K562 (cell line): Measurements from ENCODE around the gene NMNAT2. TPM values are rescaled to one million over a fixed set of nuclear protein-coding genes. Genes with fewer than 3 reads are reported as not detected.

Experiments
- ARID1B ChIP-seq: fragments of 450-650 bp; IDR thresholded peaks from 2 replicates; pipeline ENCODE4 v1.6.1; 2016; ENCODE audit warnings: antibody characterized with exemption, mild to moderate bottlenecking, inconsistent platforms
- CHD7 ChIP-seq: fragments of 200-600 bp; sonication (generic); IDR thresholded peaks from one replicate; pipeline ENCODE4 v1.6.1; 2012; ENCODE audit warnings: mild to moderate bottlenecking, low read depth, low read length, inconsistent platforms
- GABPA ChIP-seq: fragments of 200-800 bp; sonication (Bioruptor generic); conservative IDR thresholded peaks from 2 replicates; pipeline ENCODE4 v1.6.1; 2016; ENCODE audit warnings: low read depth, missing genetic modification characterization, missing compliant biosample characterization
- HEY1 ChIP-seq: fragments of 250-450 bp; sonication (Bioruptor Pico); IDR thresholded peaks from 2 replicates; pipeline ENCODE4 v1.5.0; 2020; ENCODE audit warnings: mild to moderate bottlenecking, moderate library complexity, borderline replicate concordance
- STAG1 ChIP-seq: sonication (generic); formaldehyde crosslinking; IDR thresholded peaks from 2 replicates; pipeline ENCODE4 v1.5.0; 2020; ENCODE audit warnings: missing genetic modification reagents, borderline replicate concordance
- ZBTB26 ChIP-seq: fragments of 450-650 bp; formaldehyde crosslinking; IDR thresholded peaks from 2 replicates; pipeline ENCODE4 v1.4.0; 2022; ENCODE audit warnings: missing genetic modification characterization
- ZBTB34 ChIP-seq: fragments of 250-450 bp; sonication (Bioruptor Pico); IDR thresholded peaks from 2 replicates; pipeline ENCODE4 v1.8.0; 2021; ENCODE audit warnings: mild to moderate bottlenecking, moderate library complexity
- ZNF592 ChIP-seq: fragments of 450-650 bp; IDR thresholded peaks from 2 replicates; pipeline ENCODE4 v1.6.1; 2017; ENCODE audit warnings: antibody characterized with exemption, mild to moderate bottlenecking
- polyA plus RNA-seq, 8 experiments: library from polyadenylated mRNA; depleted of rRNA in 4 of 8; stranded (reverse) in 5 of 8; unstranded in 3 of 8; fragments of >200 nt; fragmentation: Nextera tagmentation in 2 of 8; fragmentation: Illumina TruSeq in 1 of 8; extraction: Ambion mirVana in 2 of 8; extraction: Trizol in 1 of 8; gene quantifications; 2 replicates each; pipeline versions ENCODE4 v1.2.1 to v1.2.3, GENCODE V29; 2011 to 2014; ENCODE audit warnings: inconsistent platforms in 1 of 8, missing spikeins in 1 of 8
- total RNA-seq, 7 experiments: library from RNA; depleted of rRNA in 6 of 7; stranded (reverse); fragments of >200 nt in 6 of 7; fragmentation: Illumina TruSeq in 2 of 7; extraction: Trizol in 2 of 7; gene quantifications; 2 replicates each; pipeline versions ENCODE4 v1.2.1 to v1.2.3, GENCODE V29; 2011 to 2021; ENCODE audit warnings: low replicate concordance in 1 of 7

The NMNAT2 gene
- total and polyA plus RNA-seq, 9 of the 15 experiments (the other 6 are each of a cell fraction or from before 2014, with no cell fraction given), result not detected

GRCh38 chr1:183281553-183282091 is 136.6 kb downstream of the NMNAT2 start (continued):
- TF ChIP-seq CHD7 (no peak), ARID1B (no peak), ZBTB26 (CRISPR knock-in tag) (no peak), GABPA (tag) (no peak), STAG1 (CRISPR knock-in tag) (peak; percentile 36; the same call in 1 of the 2 replicates), HEY1 (CRISPR knock-in tag) (no peak), ZBTB34 (CRISPR knock-in tag) (no peak), ZNF592 (no peak)
